Osteoblast (primary cell): ENCODE data around the gene FBXW10B. TPM values are rescaled to one million over a fixed set of nuclear protein-coding genes. Genes with fewer than 3 reads are reported as not detected.
A peak's percentile ranks its signal among the peaks of the same experiment; 100 is the strongest.
"Not testable (repeated sequence)": the region's sequence is repeated elsewhere in the genome, so short reads cannot be mapped to it uniquely, and the experiment has no call there.

ENCODE experiments used
- DNase-seq: peaks from one replicate; pipeline ENCODE4 v3.0.0; 2011; ENCODE audit warnings: low spot score, mixed read lengths; ENCODE audit not compliant: insufficient read length; ENCODE audit errors: missing footprints
- H2AFZ ChIP-seq: 2 replicates; pipeline ENCODE4 v1.6.0; 2011; ENCODE audit warnings: mild to moderate bottlenecking, low read length
- H3K27ac ChIP-seq: 2 replicates; pipeline ENCODE4 v1.5.1; 2011; ENCODE audit warnings: mild to moderate bottlenecking, low read depth, low read length, moderate library complexity
- H3K27me3 ChIP-seq: 2 replicates; pipeline ENCODE4 v1.6.0; 2012; ENCODE audit warnings: mild to moderate bottlenecking, control low read depth, inconsistent platforms, low read length, moderate library complexity; ENCODE audit not compliant: insufficient read depth
- H3K36me3 ChIP-seq: 2 replicates; pipeline ENCODE4 v1.5.1; 2011; ENCODE audit warnings: mild to moderate bottlenecking, low read length, control low read depth, moderate library complexity; ENCODE audit not compliant: insufficient read depth
- H3K4me1 ChIP-seq: 2 replicates; pipeline ENCODE4 v1.5.1; 2011; ENCODE audit warnings: mild to moderate bottlenecking, low read length, control low read depth, moderate library complexity; ENCODE audit not compliant: insufficient read depth
- H3K4me2 ChIP-seq: 2 replicates; pipeline ENCODE4 v1.6.0; 2011; ENCODE audit warnings: mild to moderate bottlenecking, low read length; ENCODE audit not compliant: insufficient read depth
- H3K4me3 ChIP-seq: fragments of 200-600 bp; sonication (generic); 3 replicates; pipeline ENCODE4 v1.5.1; 2012; ENCODE audit warnings: mild to moderate bottlenecking, low read length, inconsistent platforms; ENCODE audit not compliant: insufficient read depth
- H3K79me2 ChIP-seq: 2 replicates; pipeline ENCODE4 v1.6.0; 2012; ENCODE audit warnings: mild to moderate bottlenecking, low read length, control low read depth, inconsistent platforms; ENCODE audit not compliant: insufficient read depth
- H3K9me3 ChIP-seq: 2 replicates; pipeline ENCODE4 v1.5.1; 2011; ENCODE audit warnings: low read depth, low read length, control low read depth
- H4K20me1 ChIP-seq: 2 replicates; pipeline ENCODE4 v1.6.0; 2012; ENCODE audit warnings: mild to moderate bottlenecking, low read length, control low read depth; ENCODE audit not compliant: insufficient read depth
- CTCF ChIP-seq: IDR thresholded peaks from 2 replicates; pipeline ENCODE4 v1.5.1; 2011; ENCODE audit warnings: mild to moderate bottlenecking, low read depth, low read length, moderate library complexity; ENCODE audit errors: extremely low read depth
- total RNA-seq: library from RNA; depleted of rRNA; stranded (reverse); fragments of >200 nt; gene quantifications from 2 replicates; pipeline ENCODE4 v1.2.3, GENCODE V29; 2012

The FBXW10B gene
- total RNA-seq, 1 donor, result 0.36 TPM

- Histone ChIP-seq H3K4me1 (peaks cover 31% of the 10 kb centered on the region), H2AFZ (peak overlapping the region; percentile 73), H3K9me3 (no peaks in the 10 kb centered on the region), H3K4me3 (peak overlapping the region; percentile 77), H3K27me3 (no peaks in the 10 kb centered on the region), H4K20me1 (peaks cover 4% of the 10 kb centered on the region), H3K36me3 (peaks cover 3% of the 10 kb centered on the region), H3K4me2 (peak overlapping the region; percentile 90), H3K79me2 (peaks cover 25% of the 10 kb centered on the region), H3K27ac (peak overlapping the region; percentile 76)
- peak; percentile 95 for DNase-seq
- no peak for TF ChIP-seq CTCF
Measured at GRCh38 chr17:15651583-15652110, 32.1 kb upstream of the FBXW10B start.

GRCh38 chr17:15650741-15651582 lies 31.5 kb upstream of the FBXW10B start:
- no peak for TF ChIP-seq CTCF
- Histone ChIP-seq H2AFZ (peak overlapping the region; percentile 73), H4K20me1 (peaks cover 4% of the 10 kb centered on the region)

GRCh38 chr17:15649861-15650421 lies 30.4 kb upstream of the FBXW10B start:
- DNase-seq, result no peak
- Histone ChIP-seq H3K36me3 (peaks cover 3% of the 10 kb centered on the region), H3K4me1 (peaks cover 37% of the 10 kb centered on the region), H3K4me3 (peak overlapping the region; percentile 77), H3K27me3 (no peaks in the 10 kb centered on the region), H3K27ac (peak overlapping the region; percentile 13), H3K4me2 (peak overlapping the region; percentile 90), H2AFZ (no peak overlapping the region), H3K79me2 (peaks cover 25% of the 10 kb centered on the region), H4K20me1 (peaks cover 4% of the 10 kb centered on the region), H3K9me3 (no peaks in the 10 kb centered on the region)
- no peak for TF ChIP-seq CTCF

More at GRCh38 chr17:15650741-15651582, 31.5 kb upstream of the FBXW10B start:
- Histone ChIP-seq H3K27me3 (no peaks in the 10 kb centered on the region), H3K4me1 (peaks cover 32% of the 10 kb centered on the region), H3K79me2 (peaks cover 25% of the 10 kb centered on the region), H3K36me3 (peaks cover 3% of the 10 kb centered on the region), H3K4me2 (peak overlapping the region; percentile 90), H3K27ac (peak overlapping the region; percentile 39), H3K4me3 (peak overlapping the region; percentile 77), H3K9me3 (no peaks in the 10 kb centered on the region)
- no peak for DNase-seq

GRCh38 chr17:15648386-15648785 lies 28.9 kb upstream of the FBXW10B start:
- Histone ChIP-seq H3K79me2 (peaks cover 25% of the 10 kb centered on the region), H3K36me3 (peaks cover 3% of the 10 kb centered on the region), H3K9me3 (no peaks in the 10 kb centered on the region), H3K4me2 (peak overlapping the region; percentile 33), H2AFZ (no peak overlapping the region), H3K27me3 (no peaks in the 10 kb centered on the region), H3K27ac (no peak overlapping the region), H3K4me1 (peaks cover 40% of the 10 kb centered on the region), H4K20me1 (peaks cover 4% of the 10 kb centered on the region), H3K4me3 (no peak overlapping the region)
- no peak for DNase-seq
- no peak for TF ChIP-seq CTCF

- Histone ChIP-seq H3K79me2 (peaks cover 21% of the 10 kb centered on the region), H3K4me1 (peaks cover 31% of the 10 kb centered on the region)
- H3K27ac ChIP-seq, H4K20me1 ChIP-seq, H2AFZ ChIP-seq, H3K36me3 ChIP-seq, DNase-seq, H3K4me2 ChIP-seq, H3K27me3 ChIP-seq, H3K4me3 ChIP-seq, H3K9me3 ChIP-seq: not testable (repeated sequence)
Measured at GRCh38 chr17:15645942-15646312, 26.4 kb upstream of the FBXW10B start.
